Myocyte (in vitro differentiated cells): ENCODE data around the gene DYRK1B. TPM values are rescaled to one million over a fixed set of nuclear protein-coding genes. Genes with fewer than 3 reads are reported as not detected.
"Not testable (repeated sequence)": the region's sequence is repeated elsewhere in the genome, so short reads cannot be mapped to it uniquely, and the experiment has no call there.

Experiments
- DNase-seq: peaks from one replicate; pipeline ENCODE4 v3.0.0-alpha.2; 2012; ENCODE audit warnings: low read depth
- microRNA-seq: library from miRNA; unstranded; fragments of <30 nt; microRNA quantifications from one replicate; pipeline ENCODE4, GENCODE V29; 2016
- total RNA-seq: library from RNA; depleted of rRNA; stranded (reverse); fragments of >200 nt; gene quantifications from 2 replicates; pipeline ENCODE4 v1.2.3, GENCODE V29; 2014

DYRK1B gene
- total RNA-seq, 1 donor from 2014 or later: 0.45 TPM

DNA sequence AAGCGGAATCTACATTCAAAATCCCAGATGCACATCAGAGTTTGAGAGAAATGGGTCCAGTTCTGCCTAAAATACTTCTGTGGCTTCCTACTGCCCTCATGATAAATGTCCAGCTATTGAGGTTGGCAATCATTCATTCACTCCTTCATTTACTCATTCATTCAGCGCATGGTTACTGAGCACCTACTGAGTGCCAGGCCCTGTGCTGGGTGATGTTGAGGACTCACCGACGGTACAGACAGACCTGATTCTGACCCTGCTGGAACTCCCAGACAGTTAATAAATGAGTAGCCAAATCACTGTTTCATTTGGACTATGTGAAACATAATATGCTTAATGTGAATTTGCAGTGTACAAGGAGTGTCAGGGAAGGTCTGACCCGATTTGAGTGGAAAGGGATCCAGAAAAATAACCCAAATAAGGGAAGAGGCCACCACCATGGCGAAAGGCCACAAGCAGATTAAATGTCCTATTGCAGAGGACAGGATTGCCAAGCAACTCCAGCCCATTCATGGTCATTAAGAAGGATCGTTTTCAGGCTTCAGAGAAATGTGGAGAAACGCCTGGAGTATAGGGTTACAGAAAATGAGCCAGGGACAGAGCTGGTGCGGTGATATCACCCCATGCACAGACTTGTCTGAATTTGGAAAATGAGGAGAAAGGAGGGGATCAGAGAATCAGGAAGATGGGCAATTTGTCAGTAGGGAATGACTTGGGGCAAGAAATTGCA, 20.5 kb downstream of the DYRK1B start:
- peak; percentile 48 for DNase-seq

DNA sequence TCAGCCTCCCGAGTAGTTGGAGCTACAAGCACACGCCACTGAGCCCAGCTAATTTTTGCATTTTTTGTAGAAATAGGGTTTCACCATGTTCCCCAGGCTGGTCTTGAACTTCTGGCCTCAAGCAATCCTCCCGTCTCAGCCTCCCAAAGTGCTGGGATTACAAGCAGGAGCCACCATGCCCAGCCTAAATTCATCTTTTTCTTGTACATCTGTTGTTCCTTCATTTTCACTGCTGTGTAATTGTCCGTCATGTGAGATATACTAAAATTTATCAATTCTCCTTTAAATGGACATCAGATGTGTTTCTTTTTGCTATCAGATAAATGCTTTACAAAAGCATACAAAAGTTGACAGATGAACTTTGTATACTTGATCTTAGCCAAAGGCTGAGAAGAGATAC, 22.9 kb downstream of the DYRK1B start:
- no peak for DNase-seq

- DNase-seq: no peak
These were observed 23.5 kb downstream of the DYRK1B start for GRCh38 chr19:39810424-39810823.

DNA sequence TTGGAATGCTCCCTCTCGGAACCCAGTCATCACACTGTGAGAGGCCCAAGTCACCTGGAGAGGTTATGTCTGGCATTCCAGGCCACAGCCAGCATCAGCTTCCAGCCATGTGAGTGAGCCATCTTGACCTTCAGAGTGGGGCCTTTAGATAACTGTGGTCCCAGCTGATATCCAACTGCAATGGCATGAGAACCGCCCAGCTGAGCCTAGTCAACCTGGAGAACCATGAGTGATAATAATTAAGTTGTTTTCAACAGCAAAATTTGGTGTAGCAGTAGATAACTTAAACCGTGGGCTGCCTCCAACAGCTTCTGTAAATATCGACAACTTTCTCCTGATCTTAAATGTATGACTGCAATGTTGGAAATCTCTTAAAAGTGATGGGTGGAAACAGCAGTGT, 24.6 kb downstream of the DYRK1B start:
- no peak for DNase-seq

GRCh38 chr19:39808688-39809087, 25.3 kb downstream of the DYRK1B start:
- DNase-seq: not testable (repeated sequence)

- no peak for DNase-seq
These were observed 26.1 kb downstream of the DYRK1B start for GRCh38 chr19:39807846-39808364.

GRCh38 chr19:39805104-39805503, 28.9 kb downstream of the DYRK1B start:
- no peak for DNase-seq

DNA sequence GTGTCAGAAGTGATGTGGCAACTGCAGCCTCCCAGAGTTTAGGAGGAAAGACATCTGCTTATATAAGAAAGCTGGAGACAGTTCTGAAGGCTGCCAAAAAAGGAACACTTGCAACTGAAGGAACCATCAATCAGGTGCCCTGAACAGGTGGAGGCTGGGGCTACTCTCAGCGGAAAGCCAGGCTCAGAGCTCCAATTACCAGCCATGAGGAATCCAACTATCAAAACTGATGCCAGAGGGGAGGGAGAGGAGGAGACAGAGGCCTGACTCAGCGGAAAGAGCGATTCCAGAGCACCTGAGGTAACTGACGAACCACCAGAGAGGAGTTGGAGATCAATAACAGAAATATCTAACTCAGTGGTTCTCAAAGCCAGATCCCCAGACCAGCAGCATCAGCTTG, 31.0 kb downstream of the DYRK1B start:
- DNase-seq: peak; percentile 63

DNA sequence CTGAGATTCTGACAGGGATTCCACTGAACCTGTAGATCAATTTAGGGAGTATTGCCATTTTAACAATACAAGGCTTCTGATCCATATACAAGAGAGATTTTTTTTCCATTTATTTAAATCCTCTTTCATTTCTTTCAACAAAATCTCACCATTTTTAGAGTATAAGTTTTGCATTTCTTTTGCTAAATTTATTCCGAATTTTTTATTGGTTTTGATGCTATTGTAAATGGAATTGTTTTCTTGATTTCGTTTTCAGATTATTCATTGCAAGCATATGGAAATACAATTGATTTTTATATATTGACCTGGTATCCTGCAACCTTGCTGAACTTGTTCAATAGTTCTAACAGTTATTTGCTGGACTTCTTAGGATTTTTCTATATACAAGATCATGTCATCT, 36.9 kb downstream of the DYRK1B start:
- DNase-seq: no peak

- no peak for DNase-seq
These were observed 37.9 kb downstream of the DYRK1B start for GRCh38 chr19:39796000-39796498.

GRCh38 chr19:39795001-39795400, 39.0 kb downstream of the DYRK1B start:
- DNase-seq: no peak

DNA sequence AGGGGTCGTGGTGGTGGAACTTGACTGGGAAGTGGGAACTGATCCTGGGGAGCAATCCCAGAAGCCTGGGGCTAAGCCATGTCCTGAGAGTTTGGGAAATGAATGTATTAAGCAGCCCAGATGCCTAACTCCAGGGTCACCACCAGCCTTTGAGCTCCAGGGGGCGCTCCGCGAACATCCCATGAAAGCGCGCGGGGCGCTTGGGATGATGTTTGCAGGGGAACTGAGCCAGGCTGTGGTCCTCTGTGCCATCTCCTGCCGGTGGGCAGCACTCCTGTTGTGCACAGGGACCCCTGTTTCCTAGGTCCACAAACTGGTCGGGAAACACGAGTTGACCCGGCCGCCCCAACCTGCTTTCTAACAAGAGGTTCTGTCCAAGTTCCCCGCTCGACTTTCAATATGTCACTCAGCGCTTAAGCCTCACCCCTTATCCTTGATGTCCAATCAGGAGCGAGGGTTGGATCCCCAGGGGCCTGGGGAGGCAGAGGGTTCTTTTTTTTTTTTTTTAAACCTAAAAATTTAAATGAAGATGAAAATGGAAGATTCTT, 40.9 kb downstream of the DYRK1B start:
- DNase-seq: peak; percentile 89

- no peak for DNase-seq
These were observed 45.7 kb downstream of the DYRK1B start for GRCh38 chr19:39788244-39788643.

GRCh38 chr19:39780894-39781293, 53.1 kb downstream of the DYRK1B start:
- DNase-seq: no peak

GRCh38 chr19:39778763-39779162, 55.2 kb downstream of the DYRK1B start, which contains the start of gene LEUTX:
TSS of gene LEUTX (plus strand) at chr19:39778854. CDS start at chr19:39778921, 67 bp downstream.
- peak; percentile 6 for DNase-seq

Small RNAs within 50 kb of the gene (microRNA-seq; reads per million reads assigned to microRNA genes)
- gene MIR6719: not detected

Other genes with a start within 250 kb of the DYRK1B start
- gene LGALS13, start 231.6 kb downstream of the DYRK1B start, total RNA-seq: not detected in 2 replicates
- gene LGALS16, start 178.2 kb downstream of the DYRK1B start, total RNA-seq: not detected in 2 replicates
- gene LGALS14, start 129.7 kb downstream of the DYRK1B start, total RNA-seq: not detected in 2 replicates
- gene CLC, start 96.1 kb downstream of the DYRK1B start, total RNA-seq: not detected in 2 replicates
- not detected in 2 replicates for gene LEUTX, start 55.3 kb downstream of the DYRK1B start, total RNA-seq
- 21.7 and 26.1 TPM in 2 replicates for gene FBL, start 12.2 kb upstream of the DYRK1B start, total RNA-seq
- 0.21 and 0.43 TPM in 2 replicates for gene FCGBP, start 100.5 kb upstream of the DYRK1B start, total RNA-seq
- gene PSMC4, start 137.0 kb upstream of the DYRK1B start, total RNA-seq: 165 and 187 TPM in 2 replicates
- gene ZNF546, start 162.9 kb upstream of the DYRK1B start, total RNA-seq: 3.0 and 3.2 TPM in 2 replicates
- gene ZNF780B, start 222.1 kb upstream of the DYRK1B start, total RNA-seq: 7.8 and 9.8 TPM in 2 replicates